Liver (tissue), 9 donors: ENCODE data around the gene BHLHE40. TPM values are rescaled to one million over a fixed set of nuclear protein-coding genes. Genes with fewer than 3 reads are reported as not detected.

Experiments used
- DNase-seq: peaks from one replicate; pipeline ENCODE4 v3.0.0-alpha.2; 2017; ENCODE audit warnings: low spot score
- H3K27ac ChIP-seq, 2 donors: one replicate each; pipeline ENCODE4 v1.7.0; 2013; ENCODE audit warnings: inconsistent platforms in 2 of 2, low read length in 2 of 2, control low read depth in 1 of 2, low read depth in 1 of 2, mild to moderate bottlenecking in 1 of 2
- H3K27me3 ChIP-seq, 4 donors: one replicate each; pipeline versions ENCODE4 v1.6.1 to v1.7.0; 2013; ENCODE audit warnings: low read length in 3 of 4, inconsistent platforms in 1 of 4, mild to moderate bottlenecking in 1 of 4, moderate library complexity in 1 of 4; ENCODE audit not compliant: control insufficient read depth in 4 of 4, insufficient read depth in 4 of 4
- H3K36me3 ChIP-seq, 4 donors: one replicate each; pipeline versions ENCODE4 v1.6.1 to v1.7.0; 2013; ENCODE audit warnings: low read length in 3 of 4, mild to moderate bottlenecking in 3 of 4, low read depth in 1 of 4, moderate library complexity in 1 of 4; ENCODE audit not compliant: control insufficient read depth in 4 of 4, insufficient read depth in 3 of 4
- H3K4me1 ChIP-seq, 4 donors: one replicate each; pipeline versions ENCODE4 v1.6.1 to v1.7.0; 2013; ENCODE audit warnings: low read length in 3 of 4, mild to moderate bottlenecking in 3 of 4, moderate library complexity in 1 of 4; ENCODE audit not compliant: control insufficient read depth in 4 of 4, insufficient read depth in 4 of 4
- H3K4me3 ChIP-seq, 3 donors: one replicate each; pipeline versions ENCODE4 v1.6.1 to v1.7.0; 2013; ENCODE audit warnings: low read length in 3 of 3, control low read depth in 1 of 3, low read depth in 1 of 3, mild to moderate bottlenecking in 1 of 3
- H3K9ac ChIP-seq, 2 donors: one replicate each; pipeline ENCODE4 v1.7.0; 2013; ENCODE audit warnings: low read length in 2 of 2, mild to moderate bottlenecking in 2 of 2, moderate library complexity in 2 of 2, control low read depth in 1 of 2, low read depth in 1 of 2
- H3K9me3 ChIP-seq, 4 donors: one replicate each; pipeline versions ENCODE4 v1.6.1 to v1.7.0; 2013; ENCODE audit warnings: low read length in 3 of 4; ENCODE audit not compliant: control insufficient read depth in 4 of 4
- EGR1 ChIP-seq, 2 donors: IDR thresholded peaks; 2 replicates each; pipeline ENCODE4 v1.6.1; 2016 to 2018; ENCODE audit warnings: antibody characterized with exemption in 2 of 2, low read depth in 2 of 2
- FOXA2 ChIP-seq: IDR thresholded peaks from 2 replicates; pipeline ENCODE4 v1.6.1; 2016; ENCODE audit warnings: antibody characterized with exemption
- GABPA ChIP-seq, 2 donors: IDR thresholded peaks in 1 of 2; conservative IDR thresholded peaks in 1 of 2; 2 replicates each; pipeline ENCODE4 v1.6.1; 2016; ENCODE audit warnings: antibody characterized with exemption in 2 of 2, mild to moderate bottlenecking in 1 of 2, moderate library complexity in 1 of 2
- HNF4G ChIP-seq: IDR thresholded peaks from 2 replicates; pipeline ENCODE4 v1.6.1; 2016; ENCODE audit warnings: antibody characterized with exemption
- JUND ChIP-seq, 2 donors: IDR thresholded peaks; 2 replicates each; pipeline ENCODE4 v1.6.1; 2016; ENCODE audit warnings: antibody characterized with exemption in 2 of 2
- NR2F2 ChIP-seq: IDR thresholded peaks from 2 replicates; pipeline ENCODE4 v1.6.1; 2016; ENCODE audit warnings: antibody characterized with exemption
- RAD21 ChIP-seq, 2 donors: IDR thresholded peaks; 2 replicates each; pipeline ENCODE4 v1.6.1; 2016; ENCODE audit warnings: antibody characterized with exemption in 2 of 2, mild to moderate bottlenecking in 2 of 2
- RXRA ChIP-seq, 2 donors: IDR thresholded peaks; 2 replicates each; pipeline ENCODE4 v1.6.1; 2017 to 2018; ENCODE audit warnings: antibody characterized with exemption in 2 of 2, mild to moderate bottlenecking in 1 of 2
- YY1 ChIP-seq: IDR thresholded peaks from 2 replicates; pipeline ENCODE4 v1.6.1; 2016; ENCODE audit warnings: antibody characterized with exemption, mild to moderate bottlenecking
- WGBS: extraction: QIAGEN DNeasy Blood & Tissue Kit; methylation state at CpG from one replicate; pipeline ENCODE4 v1.1.7; 2013; 5-methylcytosine and 5-hydroxymethylcytosine counted together
- polyA plus RNA-seq, 2 donors: library from polyadenylated mRNA; stranded (reverse) in 1 of 2; unstranded in 1 of 2; fragments of 200-250 nt in 1 of 2; fragments of >200 nt in 1 of 2; fragmentation: Nextera tagmentation in 1 of 2; extraction: Ambion mirVana in 1 of 2; gene quantifications; one replicate each; pipeline versions ENCODE4 v1.2.1 to v1.2.3, GENCODE V29; 2013 to 2015
- total RNA-seq, 2 donors: library from RNA; depleted of rRNA; stranded (reverse); fragments of >200 nt; gene quantifications; one replicate each; pipeline ENCODE4 v1.2.3, GENCODE V29; 2014
- TF ChIP-seq, protein P1 (sequence below): IDR thresholded peaks from 2 replicates; pipeline ENCODE4 v1.6.1; 2016; ENCODE audit warnings: antibody characterized with exemption, mild to moderate bottlenecking
- TF ChIP-seq, protein P2 (sequence below): IDR thresholded peaks from 2 replicates; pipeline ENCODE4 v1.6.1; 2016; ENCODE audit warnings: antibody characterized with exemption
- TF ChIP-seq, protein P3 (sequence below): IDR thresholded peaks from 2 replicates; pipeline ENCODE4 v1.6.1; 2016; ENCODE audit warnings: antibody characterized with exemption
- donor health status: healthy.
- donor health status: healthy.
- donor health status: healthy.
- donor health status: healthy.
- donor health status: healthy.

Gene BHLHE40
- total and polyA plus RNA-seq, 4 donors = 8.2 to 28.4 (median 18.0) TPM

GRCh38 chr3:4983739-4984510 lies 4.7 kb downstream of the BHLHE40 start:
- peak overlapping the region; percentile 100 for H3K27ac ChIP-seq
- TF ChIP-seq, protein P1, sequence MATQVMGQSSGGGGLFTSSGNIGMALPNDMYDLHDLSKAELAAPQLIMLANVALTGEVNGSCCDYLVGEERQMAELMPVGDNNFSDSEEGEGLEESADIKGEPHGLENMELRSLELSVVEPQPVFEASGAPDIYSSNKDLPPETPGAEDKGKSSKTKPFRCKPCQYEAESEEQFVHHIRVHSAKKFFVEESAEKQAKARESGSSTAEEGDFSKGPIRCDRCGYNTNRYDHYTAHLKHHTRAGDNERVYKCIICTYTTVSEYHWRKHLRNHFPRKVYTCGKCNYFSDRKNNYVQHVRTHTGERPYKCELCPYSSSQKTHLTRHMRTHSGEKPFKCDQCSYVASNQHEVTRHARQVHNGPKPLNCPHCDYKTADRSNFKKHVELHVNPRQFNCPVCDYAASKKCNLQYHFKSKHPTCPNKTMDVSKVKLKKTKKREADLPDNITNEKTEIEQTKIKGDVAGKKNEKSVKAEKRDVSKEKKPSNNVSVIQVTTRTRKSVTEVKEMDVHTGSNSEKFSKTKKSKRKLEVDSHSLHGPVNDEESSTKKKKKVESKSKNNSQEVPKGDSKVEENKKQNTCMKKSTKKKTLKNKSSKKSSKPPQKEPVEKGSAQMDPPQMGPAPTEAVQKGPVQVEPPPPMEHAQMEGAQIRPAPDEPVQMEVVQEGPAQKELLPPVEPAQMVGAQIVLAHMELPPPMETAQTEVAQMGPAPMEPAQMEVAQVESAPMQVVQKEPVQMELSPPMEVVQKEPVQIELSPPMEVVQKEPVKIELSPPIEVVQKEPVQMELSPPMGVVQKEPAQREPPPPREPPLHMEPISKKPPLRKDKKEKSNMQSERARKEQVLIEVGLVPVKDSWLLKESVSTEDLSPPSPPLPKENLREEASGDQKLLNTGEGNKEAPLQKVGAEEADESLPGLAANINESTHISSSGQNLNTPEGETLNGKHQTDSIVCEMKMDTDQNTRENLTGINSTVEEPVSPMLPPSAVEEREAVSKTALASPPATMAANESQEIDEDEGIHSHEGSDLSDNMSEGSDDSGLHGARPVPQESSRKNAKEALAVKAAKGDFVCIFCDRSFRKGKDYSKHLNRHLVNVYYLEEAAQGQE = no peak
- TF ChIP-seq JUND (IDR thresholded peaks at IDR 0.05) (peak in 1 of 2 donors; percentile 6), NR2F2 (no peak), EGR1 (IDR thresholded peaks at IDR 0.05; ENCODE audit: low read depth in 2 of 2) (no peak), HNF4G (no peak), YY1 (peak; percentile 22)
- TF ChIP-seq, protein P2, sequence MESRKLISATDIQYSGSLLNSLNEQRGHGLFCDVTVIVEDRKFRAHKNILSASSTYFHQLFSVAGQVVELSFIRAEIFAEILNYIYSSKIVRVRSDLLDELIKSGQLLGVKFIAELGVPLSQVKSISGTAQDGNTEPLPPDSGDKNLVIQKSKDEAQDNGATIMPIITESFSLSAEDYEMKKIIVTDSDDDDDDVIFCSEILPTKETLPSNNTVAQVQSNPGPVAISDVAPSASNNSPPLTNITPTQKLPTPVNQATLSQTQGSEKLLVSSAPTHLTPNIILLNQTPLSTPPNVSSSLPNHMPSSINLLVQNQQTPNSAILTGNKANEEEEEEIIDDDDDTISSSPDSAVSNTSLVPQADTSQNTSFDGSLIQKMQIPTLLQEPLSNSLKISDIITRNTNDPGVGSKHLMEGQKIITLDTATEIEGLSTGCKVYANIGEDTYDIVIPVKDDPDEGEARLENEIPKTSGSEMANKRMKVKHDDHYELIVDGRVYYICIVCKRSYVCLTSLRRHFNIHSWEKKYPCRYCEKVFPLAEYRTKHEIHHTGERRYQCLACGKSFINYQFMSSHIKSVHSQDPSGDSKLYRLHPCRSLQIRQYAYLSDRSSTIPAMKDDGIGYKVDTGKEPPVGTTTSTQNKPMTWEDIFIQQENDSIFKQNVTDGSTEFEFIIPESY = no peak
- WGBS = 29% methylated on average over 16 of the region's 16 CpGs
- peak overlapping the region; percentile 21 to 99 (median 94) for H3K4me3 ChIP-seq
- H3K9ac ChIP-seq = peak overlapping the region; percentile 57 to 99
- no peak for DNase-seq
- no peaks in the 10 kb centered on the region for H3K9me3 ChIP-seq
- H3K27me3 ChIP-seq = no peaks in the 10 kb centered on the region
- H3K36me3 ChIP-seq = peaks cover 0 to 19% (median 8%) of the 10 kb centered on the region in 4 donors
- peaks cover 2 to 29% (median 16%) of the 10 kb centered on the region in 4 donors for H3K4me1 ChIP-seq

- peak overlapping the region in 2 of 3 donors; percentile 21 to 94 for H3K4me3 ChIP-seq
- no peak for DNase-seq
- H3K27ac ChIP-seq = peak overlapping the region; percentile 100
- TF ChIP-seq, protein P2 = no peak
- TF ChIP-seq, protein P3, sequence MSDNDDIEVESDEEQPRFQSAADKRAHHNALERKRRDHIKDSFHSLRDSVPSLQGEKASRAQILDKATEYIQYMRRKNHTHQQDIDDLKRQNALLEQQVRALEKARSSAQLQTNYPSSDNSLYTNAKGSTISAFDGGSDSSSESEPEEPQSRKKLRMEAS = no peak
- no peak for TF ChIP-seq RAD21 (IDR thresholded peaks at IDR 0.05)
- no peak for TF ChIP-seq JUND (IDR thresholded peaks at IDR 0.05)
- TF ChIP-seq RXRA (IDR thresholded peaks at IDR 0.05) = no peak
- TF ChIP-seq, protein P1 = no peak
- no peak for TF ChIP-seq HNF4G
- no peak for TF ChIP-seq EGR1 (IDR thresholded peaks at IDR 0.05; ENCODE audit: low read depth in 2 of 2)
- no peak for TF ChIP-seq FOXA2
- TF ChIP-seq NR2F2 = no peak
- no peak for TF ChIP-seq GABPA (IDR thresholded peaks at IDR 0.05 in 1 of 2, conservative IDR thresholded peaks at IDR 0.05 in 1 of 2)
- WGBS = 50% methylated on average over 9 of the region's 9 CpGs
- no peaks in the 10 kb centered on the region for H3K27me3 ChIP-seq
- H3K36me3 ChIP-seq = peaks cover 0 to 19% (median 8%) of the 10 kb centered on the region in 4 donors
- H3K9me3 ChIP-seq = no peaks in the 10 kb centered on the region
- H3K4me1 ChIP-seq = peaks cover 2 to 29% (median 16%) of the 10 kb centered on the region in 4 donors
- peak overlapping the region; percentile 57 to 99 for H3K9ac ChIP-seq
These were observed 5.3 kb downstream of the BHLHE40 start for GRCh38 chr3:4984511-4984864.
